ENCODE data around the gene IFNA21. TPM values are rescaled to one million over a fixed set of nuclear protein-coding genes. Genes with fewer than 3 reads are reported as not detected.

The IFNA21 gene
- total and polyA plus RNA-seq, 2 of the 8 experiments (the other 6 are each of a cell fraction or from before 2014, with no cell fraction given), result not detected

DNA sequence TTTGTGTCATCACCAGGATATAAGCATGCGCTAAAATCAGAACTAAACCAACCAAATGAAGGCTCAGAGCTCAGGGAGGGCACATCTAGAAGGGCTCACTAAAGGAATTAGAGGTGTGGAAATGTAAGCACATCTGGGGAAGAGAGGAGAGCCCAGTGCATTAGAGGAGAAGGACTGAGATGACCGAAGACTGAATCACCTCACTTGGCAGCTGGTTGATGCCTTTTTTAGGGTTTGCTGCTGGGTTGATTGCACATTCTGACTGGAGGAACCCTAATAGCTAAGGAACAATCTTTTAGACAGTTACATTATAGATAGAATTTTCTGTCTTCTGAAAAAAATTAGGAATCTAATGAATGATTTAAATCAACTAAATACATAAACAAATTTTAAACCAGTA lies 8.2 kb upstream of the IFNA21 start:
- no peak overlapping the region for H2BK20ac ChIP-seq (ENCODE audit: low read length)
- no peak overlapping the region for H3K9ac ChIP-seq (replicated peaks in 1 of 4; ENCODE audit: extremely low read depth in 1 of 4, low read depth in 3 of 4, low read length in 3 of 4)
- ChIA-PET POLR2A (ENCODE audit: partially characterized antibody) (no interaction called here), CTCF (ENCODE audit: partially characterized antibody) (interaction anchor here (0.6 to 1.9 kb wide), 4 partner anchors 9 to 75 kb away, joined by 3 to 15 read pairs (median 6); no protein-coding TSS in a partner anchor)
- TF ChIP-seq SUZ12 (IDR thresholded peaks at IDR 0.05; ENCODE audit: low read length), result no peak
- H4K20me1 ChIP-seq (replicated peaks in 1 of 2; ENCODE audit: control insufficient read depth in 1 of 2, insufficient read depth in 2 of 2, low read length in 2 of 2), result no peaks in the 10 kb centered on the region
- H3K23me2 ChIP-seq (ENCODE audit: low read depth, low read length), result no peaks in the 10 kb centered on the region
- no peak overlapping the region for H3K27ac ChIP-seq (ENCODE audit: low read depth, low read length)
- H2BK5ac ChIP-seq (ENCODE audit: low read depth, low read length), result no peak overlapping the region
- no peaks in the 10 kb centered on the region for H3K36me3 ChIP-seq (ENCODE audit: control insufficient read depth in 2 of 4, insufficient read depth in 4 of 4, low read length in 3 of 4)
- H3K4me1 ChIP-seq (replicated peaks in 1 of 4; ENCODE audit: control insufficient read depth in 3 of 4, insufficient read depth in 4 of 4, low read length in 3 of 4), result no peaks in the 10 kb centered on the region
- H3K56ac ChIP-seq (replicated peaks; ENCODE audit: insufficient read length, low read depth, low read length), result no peak overlapping the region
- H3K18ac ChIP-seq (ENCODE audit: extremely low read depth, low read length), result no peak overlapping the region
- H4K91ac ChIP-seq (replicated peaks; ENCODE audit: insufficient read length, low read length), result no peak overlapping the region
- no peak overlapping the region for H3K4me2 ChIP-seq (ENCODE audit: insufficient read depth in 1 of 2, low read depth in 2 of 2, low read length in 2 of 2)
- no peak overlapping the region for H4K8ac ChIP-seq (ENCODE audit: extremely low read depth, insufficient read depth, low read length)
- H3K27me3 ChIP-seq (replicated peaks in 1 of 4; ENCODE audit: control insufficient read depth in 3 of 4, extremely low read depth in 1 of 4, insufficient read depth in 3 of 4, low read length in 3 of 4), result no peaks in the 10 kb centered on the region
- H2BK15ac ChIP-seq (ENCODE audit: low read length), result no peak overlapping the region
- no peak overlapping the region for H2AK5ac ChIP-seq (ENCODE audit: low read depth, low read length)
- no peak overlapping the region for H3K14ac ChIP-seq (ENCODE audit: insufficient read length)
- 83% methylated on average over 2 of the region's 2 CpGs; no CpG with 5 or more reads in 1 of the 2 experiments for WGBS, 2 experiments (ENCODE audit: extremely low coverage in 1 of 2, insufficient coverage in 1 of 2, insufficient read length in 1 of 2, insufficient replicate concordance in 2 of 2, low coverage in 1 of 2, low lambda C conversion rate in 2 of 2, missing lambda C conversion rate in 1 of 2)
- H4K5ac ChIP-seq (ENCODE audit: insufficient read length, low read depth, low read length), result no peak overlapping the region
- no peak overlapping the region for H3K23ac ChIP-seq (ENCODE audit: insufficient read length)
- FAIRE-seq (no peak), DNase-seq (ENCODE audit: low read depth in 1 of 2, low spot score in 2 of 2) (no peak)
- no peak overlapping the region for H3K4ac ChIP-seq (replicated peaks; ENCODE audit: insufficient read length, low read depth, low read length)
- no peak overlapping the region for H2BK12ac ChIP-seq (ENCODE audit: low read depth, low read length)
- H2BK120ac ChIP-seq (replicated peaks; ENCODE audit: low read depth, low read length), result no peak overlapping the region
- H3K79me1 ChIP-seq (ENCODE audit: low read depth, low read length), result no peaks in the 10 kb centered on the region
- H3K9me3 ChIP-seq (ENCODE audit: insufficient read depth in 2 of 2, low read depth in 1 of 2, low read length in 1 of 2), result no peaks in the 10 kb centered on the region
- H3K4me3 ChIP-seq (ENCODE audit: extremely low read depth in 1 of 4, insufficient read depth in 2 of 4, low read depth in 3 of 4, low read length in 4 of 4), result no peak overlapping the region
- no peaks in the 10 kb centered on the region for H3K79me2 ChIP-seq (ENCODE audit: control insufficient read depth in 1 of 2, insufficient read depth in 2 of 2, low read length in 2 of 2)
- H2AFZ ChIP-seq (ENCODE audit: low read length), result no peak overlapping the region

Data from H1 (cell line).